ENCODE results near the gene APEH.

APEH gene

DNA sequence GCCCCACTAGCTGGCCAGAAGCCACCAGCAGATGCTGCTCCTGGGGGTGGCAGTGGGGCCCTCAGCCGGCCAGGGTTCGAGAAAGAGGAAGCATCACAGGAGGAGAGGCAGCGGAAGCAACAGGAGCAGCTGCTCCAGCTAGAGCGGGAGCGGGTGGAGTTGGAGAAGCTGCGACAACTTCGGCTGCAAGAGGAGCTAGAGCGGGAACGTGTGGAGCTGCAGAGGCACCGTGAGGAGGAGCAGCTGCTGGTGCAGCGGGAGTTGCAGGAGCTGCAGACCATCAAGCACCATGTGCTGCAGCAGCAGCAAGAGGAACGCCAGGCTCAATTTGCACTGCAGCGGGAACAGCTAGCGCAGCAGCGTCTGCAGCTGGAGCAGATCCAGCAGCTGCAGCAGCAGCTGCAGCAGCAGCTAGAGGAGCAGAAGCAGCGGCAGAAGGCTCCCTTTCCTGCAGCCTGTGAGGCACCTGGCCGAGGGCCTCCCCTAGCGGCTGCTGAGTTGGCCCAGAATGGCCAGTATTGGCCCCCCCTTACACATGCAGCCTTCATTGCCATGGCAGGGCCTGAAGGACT lies 17.5 kb upstream of the APEH start:
- no peaks in the 10 kb centered on the region for H3K27me3 ChIP-seq (ENCODE audit: insufficient read depth, low read depth)
- TF ChIP-seq, protein P1, sequence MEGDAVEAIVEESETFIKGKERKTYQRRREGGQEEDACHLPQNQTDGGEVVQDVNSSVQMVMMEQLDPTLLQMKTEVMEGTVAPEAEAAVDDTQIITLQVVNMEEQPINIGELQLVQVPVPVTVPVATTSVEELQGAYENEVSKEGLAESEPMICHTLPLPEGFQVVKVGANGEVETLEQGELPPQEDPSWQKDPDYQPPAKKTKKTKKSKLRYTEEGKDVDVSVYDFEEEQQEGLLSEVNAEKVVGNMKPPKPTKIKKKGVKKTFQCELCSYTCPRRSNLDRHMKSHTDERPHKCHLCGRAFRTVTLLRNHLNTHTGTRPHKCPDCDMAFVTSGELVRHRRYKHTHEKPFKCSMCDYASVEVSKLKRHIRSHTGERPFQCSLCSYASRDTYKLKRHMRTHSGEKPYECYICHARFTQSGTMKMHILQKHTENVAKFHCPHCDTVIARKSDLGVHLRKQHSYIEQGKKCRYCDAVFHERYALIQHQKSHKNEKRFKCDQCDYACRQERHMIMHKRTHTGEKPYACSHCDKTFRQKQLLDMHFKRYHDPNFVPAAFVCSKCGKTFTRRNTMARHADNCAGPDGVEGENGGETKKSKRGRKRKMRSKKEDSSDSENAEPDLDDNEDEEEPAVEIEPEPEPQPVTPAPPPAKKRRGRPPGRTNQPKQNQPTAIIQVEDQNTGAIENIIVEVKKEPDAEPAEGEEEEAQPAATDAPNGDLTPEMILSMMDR (conservative IDR thresholded peaks at IDR 0.05; ENCODE audit: low read depth, low read length), result no peak
- H3K79me2 ChIP-seq (ENCODE audit: insufficient read depth, low read depth), result no peaks in the 10 kb centered on the region
- peaks cover 7% of the 10 kb centered on the region for H3K4me1 ChIP-seq (ENCODE audit: low read depth, poor library complexity, severe bottlenecking)
- no peak overlapping the region for H3K9ac ChIP-seq
- no peak overlapping the region for H3K27ac ChIP-seq
- H4K20me1 ChIP-seq (ENCODE audit: insufficient read depth), result no peaks in the 10 kb centered on the region
- H3K4me3 ChIP-seq (IDR thresholded peaks at IDR 0.05; ENCODE audit: insufficient read depth, low read depth, low read length), result no peak overlapping the region
- H2AFZ ChIP-seq (ENCODE audit: low read depth), result no peak overlapping the region
- no peaks in the 10 kb centered on the region for H3K36me3 ChIP-seq (ENCODE audit: insufficient read depth)
- no peak overlapping the region for H3K4me2 ChIP-seq

DNA sequence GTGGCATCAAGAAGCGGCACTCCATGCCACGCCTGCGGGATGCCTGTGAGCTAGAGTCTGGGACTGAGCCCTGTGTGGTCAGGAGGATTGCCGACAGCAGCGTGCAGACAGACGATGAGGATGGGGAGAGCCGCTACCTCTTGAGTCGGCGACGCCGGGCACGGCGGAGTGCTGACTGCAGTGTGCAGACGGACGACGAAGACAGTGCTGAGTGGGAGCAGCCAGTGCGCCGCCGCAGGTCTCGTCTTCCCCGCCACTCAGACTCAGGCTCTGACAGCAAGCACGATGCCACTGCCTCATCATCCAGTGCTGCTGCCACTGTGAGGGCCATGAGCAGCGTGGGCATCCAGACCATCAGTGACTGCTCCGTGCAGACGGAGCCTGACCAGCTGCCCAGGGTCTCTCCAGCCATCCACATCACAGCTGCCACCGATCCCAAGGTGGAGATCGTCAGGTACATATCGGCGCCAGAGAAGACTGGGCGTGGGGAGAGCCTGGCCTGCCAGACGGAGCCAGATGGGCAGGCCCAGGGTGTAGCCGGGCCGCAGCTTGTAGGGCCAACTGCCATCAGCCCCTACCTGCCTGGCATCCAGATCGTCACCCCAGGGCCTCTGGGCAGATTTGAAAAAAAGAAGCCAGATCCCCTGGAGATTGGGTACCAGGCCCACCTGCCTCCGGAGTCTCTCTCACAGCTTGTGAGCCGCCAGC lies 16.8 kb upstream of the APEH start:
- Histone ChIP-seq H3K9ac (no peak overlapping the region), H2AFZ (ENCODE audit: low read depth) (no peak overlapping the region), H3K27ac (no peak overlapping the region), H3K36me3 (ENCODE audit: insufficient read depth) (no peaks in the 10 kb centered on the region), H3K4me2 (no peak overlapping the region), H3K4me3 (IDR thresholded peaks at IDR 0.05; ENCODE audit: insufficient read depth, low read depth, low read length) (no peak overlapping the region), H3K27me3 (ENCODE audit: insufficient read depth, low read depth) (no peaks in the 10 kb centered on the region), H3K4me1 (ENCODE audit: low read depth, poor library complexity, severe bottlenecking) (peaks cover 7% of the 10 kb centered on the region), H3K79me2 (ENCODE audit: insufficient read depth, low read depth) (no peaks in the 10 kb centered on the region), H4K20me1 (ENCODE audit: insufficient read depth) (no peaks in the 10 kb centered on the region)
- TF ChIP-seq, protein P1 (conservative IDR thresholded peaks at IDR 0.05; ENCODE audit: low read depth, low read length), result no peak

DNA sequence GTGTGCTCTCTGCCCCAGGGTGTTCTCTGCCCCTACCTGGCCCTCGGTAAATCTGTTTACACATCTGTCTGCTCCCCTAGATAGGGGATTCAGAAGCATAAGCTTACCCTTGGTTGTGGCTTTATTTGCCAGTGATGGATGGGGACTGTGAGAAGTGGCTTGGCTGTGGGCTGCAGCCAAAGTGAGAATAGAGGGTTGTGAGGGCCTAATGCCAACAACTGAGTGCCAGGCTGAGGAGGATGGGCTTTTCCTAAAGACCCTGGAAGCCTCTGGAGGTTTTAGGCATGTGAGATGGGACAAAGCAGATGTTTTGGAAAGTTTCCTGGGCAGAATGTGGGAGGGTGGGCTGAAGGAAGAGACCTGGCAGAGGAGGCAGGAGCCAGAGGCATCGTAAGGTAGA lies 15.4 kb upstream of the APEH start:
- Histone ChIP-seq H3K27ac (no peak overlapping the region), H3K36me3 (ENCODE audit: insufficient read depth) (no peaks in the 10 kb centered on the region), H3K4me1 (ENCODE audit: low read depth, poor library complexity, severe bottlenecking) (peaks cover 7% of the 10 kb centered on the region), H2AFZ (ENCODE audit: low read depth) (no peak overlapping the region), H3K27me3 (ENCODE audit: insufficient read depth, low read depth) (no peaks in the 10 kb centered on the region), H3K79me2 (ENCODE audit: insufficient read depth, low read depth) (no peaks in the 10 kb centered on the region), H3K9ac (no peak overlapping the region), H3K4me2 (no peak overlapping the region), H3K4me3 (IDR thresholded peaks at IDR 0.05; ENCODE audit: insufficient read depth, low read depth, low read length) (no peak overlapping the region), H4K20me1 (ENCODE audit: insufficient read depth) (no peaks in the 10 kb centered on the region)
- TF ChIP-seq, protein P1 (conservative IDR thresholded peaks at IDR 0.05; ENCODE audit: low read depth, low read length), result no peak

DNA sequence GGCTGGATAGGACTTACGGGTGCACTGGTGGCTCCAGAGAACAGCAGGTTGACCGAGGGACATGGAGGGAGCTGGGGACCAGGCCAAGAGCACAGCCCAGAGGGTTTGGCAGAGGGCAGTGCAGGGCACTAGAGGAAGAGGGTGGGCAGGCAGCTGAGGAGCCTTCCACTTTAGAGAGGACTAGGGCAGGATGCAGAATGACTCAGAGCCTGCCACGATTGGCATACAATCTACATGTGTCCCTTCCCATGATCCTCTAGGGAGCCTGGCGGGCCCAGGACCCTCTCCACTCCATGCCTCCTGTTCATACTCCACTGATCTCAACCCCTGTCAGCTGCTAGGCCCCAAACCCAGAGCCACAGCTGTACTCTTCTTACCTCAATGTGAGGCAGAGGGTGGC lies 14.4 kb upstream of the APEH start:
- H3K79me2 ChIP-seq (ENCODE audit: insufficient read depth, low read depth), result no peaks in the 10 kb centered on the region
- H3K27me3 ChIP-seq (ENCODE audit: insufficient read depth, low read depth), result no peaks in the 10 kb centered on the region
- H3K27ac ChIP-seq, result no peak overlapping the region
- no peak overlapping the region for H3K4me3 ChIP-seq (IDR thresholded peaks at IDR 0.05; ENCODE audit: insufficient read depth, low read depth, low read length)
- H3K4me1 ChIP-seq (ENCODE audit: low read depth, poor library complexity, severe bottlenecking), result peaks cover 5% of the 10 kb centered on the region
- H4K20me1 ChIP-seq (ENCODE audit: insufficient read depth), result no peaks in the 10 kb centered on the region
- H3K9ac ChIP-seq, result no peak overlapping the region
- no peak overlapping the region for H3K4me2 ChIP-seq
- no peaks in the 10 kb centered on the region for H3K36me3 ChIP-seq (ENCODE audit: insufficient read depth)
- TF ChIP-seq, protein P1 (conservative IDR thresholded peaks at IDR 0.05; ENCODE audit: low read depth, low read length), result no peak
- no peak overlapping the region for H2AFZ ChIP-seq (ENCODE audit: low read depth)

Data from KMS-11 (cell line).